ENCODE results near the gene HDAC9. TPM values are rescaled to one million over a fixed set of nuclear protein-coding genes. Genes with fewer than 3 reads are reported as not detected.

The HDAC9 gene
- total RNA-seq, 1 experiment from 2014 or later = 4.3 TPM

DNA sequence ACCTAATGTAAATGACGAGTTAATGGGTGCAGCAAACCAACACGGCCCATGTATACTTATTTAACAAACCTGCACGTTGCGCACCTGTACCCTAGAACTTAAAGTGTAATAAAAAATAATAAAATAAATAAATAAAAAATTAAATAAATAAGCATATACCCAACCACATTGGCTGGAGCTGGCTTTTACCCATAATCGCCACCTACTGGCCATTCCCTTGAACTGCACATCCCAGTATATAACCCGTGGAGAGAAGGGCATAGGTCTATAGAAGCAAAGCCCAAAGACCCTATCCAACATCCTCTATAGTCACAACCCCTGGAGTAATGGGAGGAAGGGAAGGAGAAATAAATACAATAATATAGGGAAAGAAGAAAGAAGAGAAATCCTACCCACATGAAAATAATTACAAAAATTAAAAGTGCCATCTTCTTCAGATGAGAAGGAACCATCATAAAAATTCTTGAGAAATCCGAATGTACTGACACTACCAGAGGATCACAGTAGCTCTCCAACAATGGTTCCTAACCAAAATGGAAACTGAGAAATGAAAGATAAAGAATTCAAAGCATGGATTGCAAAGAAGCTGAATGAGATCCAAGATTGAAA lies 556.3 kb downstream of the HDAC9 start:
- Histone ChIP-seq H3K4me2 (ENCODE audit: low read length) (no peak overlapping the region), H3K9ac (ENCODE audit: low read length) (no peak overlapping the region), H3K27ac (ENCODE audit: low read depth, low read length) (no peak overlapping the region), H3K79me2 (ENCODE audit: insufficient read depth, low read length) (no peaks in the 10 kb centered on the region), H3K4me1 (ENCODE audit: control insufficient read depth in 1 of 2, insufficient read depth in 2 of 2, low read length in 2 of 2) (no peaks in the 10 kb centered on the region), H3K9me2 (ENCODE audit: insufficient read depth) (no peaks in the 10 kb centered on the region), H4K20me1 (ENCODE audit: insufficient read depth) (no peaks in the 10 kb centered on the region), H2AFZ (ENCODE audit: low read depth, low read length, poor library complexity, severe bottlenecking) (peak overlapping the region; percentile 68), H3K4me3 (replicated peaks in 1 of 2; ENCODE audit: low read depth in 1 of 2, low read length in 2 of 2) (no peak overlapping the region), H3K9me3 (ENCODE audit: control insufficient read depth in 1 of 2, insufficient read depth in 1 of 2, low read depth in 1 of 2, low read length in 2 of 2) (no peaks in the 10 kb centered on the region), H3K36me3 (ENCODE audit: control insufficient read depth in 1 of 2, insufficient read depth in 2 of 2, low read length in 2 of 2) (no peaks in the 10 kb centered on the region), H3K27me3 (ENCODE audit: insufficient read depth, low read length) (no peaks in the 10 kb centered on the region)
- TF ChIP-seq, protein P1, sequence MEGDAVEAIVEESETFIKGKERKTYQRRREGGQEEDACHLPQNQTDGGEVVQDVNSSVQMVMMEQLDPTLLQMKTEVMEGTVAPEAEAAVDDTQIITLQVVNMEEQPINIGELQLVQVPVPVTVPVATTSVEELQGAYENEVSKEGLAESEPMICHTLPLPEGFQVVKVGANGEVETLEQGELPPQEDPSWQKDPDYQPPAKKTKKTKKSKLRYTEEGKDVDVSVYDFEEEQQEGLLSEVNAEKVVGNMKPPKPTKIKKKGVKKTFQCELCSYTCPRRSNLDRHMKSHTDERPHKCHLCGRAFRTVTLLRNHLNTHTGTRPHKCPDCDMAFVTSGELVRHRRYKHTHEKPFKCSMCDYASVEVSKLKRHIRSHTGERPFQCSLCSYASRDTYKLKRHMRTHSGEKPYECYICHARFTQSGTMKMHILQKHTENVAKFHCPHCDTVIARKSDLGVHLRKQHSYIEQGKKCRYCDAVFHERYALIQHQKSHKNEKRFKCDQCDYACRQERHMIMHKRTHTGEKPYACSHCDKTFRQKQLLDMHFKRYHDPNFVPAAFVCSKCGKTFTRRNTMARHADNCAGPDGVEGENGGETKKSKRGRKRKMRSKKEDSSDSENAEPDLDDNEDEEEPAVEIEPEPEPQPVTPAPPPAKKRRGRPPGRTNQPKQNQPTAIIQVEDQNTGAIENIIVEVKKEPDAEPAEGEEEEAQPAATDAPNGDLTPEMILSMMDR (IDR thresholded peaks at IDR 0.05 in 2 of 3, conservative IDR thresholded peaks at IDR 0.05 in 1 of 3; ENCODE audit: borderline replicate concordance in 1 of 3, insufficient read depth in 1 of 3, low read depth in 2 of 3, low read length in 2 of 3) = peak; percentile 34 to 80 (median 64); a peak in 5 of 6 replicates
- TF ChIP-seq, protein P2, sequence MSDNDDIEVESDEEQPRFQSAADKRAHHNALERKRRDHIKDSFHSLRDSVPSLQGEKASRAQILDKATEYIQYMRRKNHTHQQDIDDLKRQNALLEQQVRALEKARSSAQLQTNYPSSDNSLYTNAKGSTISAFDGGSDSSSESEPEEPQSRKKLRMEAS (IDR thresholded peaks at IDR 0.05) = no peak
- TF ChIP-seq POLR2A (IDR thresholded peaks at IDR 0.05; ENCODE audit: borderline replicate concordance, extremely low read depth, insufficient read depth, insufficient read length) (no peak), RAD21 (IDR thresholded peaks at IDR 0.05; ENCODE audit: low read depth) (peak; percentile 50)
- CTCF ChIA-PET = interaction anchor here (0.6 to 1.0 kb wide), 2 partner anchors 145 to 359 kb away, joined by 3 read pairs; no protein-coding TSS in a partner anchor
- RAD21 ChIA-PET (ENCODE audit: low non-redundant PET in 1 of 2, low total read pairs in 2 of 2, uncharacterized antibody in 2 of 2, unreplicated experiment in 2 of 2) = no interaction called here
- POLR2A ChIA-PET = interaction anchor here (0.6 kb wide), 1 partner anchor 459 kb away, joined by 3 read pairs; no protein-coding TSS in a partner anchor
- DNase-seq (ENCODE audit: low read depth, low spot score) = peak; percentile 31
- peak; percentile 82 for ATAC-seq
- intact Hi-C loops (cut with micrococcal nuclease) = no loop called here
- BruUV-seq (replicated peaks) = no TSS peak
